ENCODE measurements around the gene DTNB.
"Not testable (repeated sequence)": the region's sequence is repeated elsewhere in the genome, so short reads cannot be mapped to it uniquely, and the experiment has no call there.

DTNB gene

GRCh38 chr2:25411753-25412152, 261.6 kb downstream of the DTNB start:
- DNase-seq, result no peak

- peak; percentile 37 for DNase-seq
These were observed 262.1 kb downstream of the DTNB start for GRCh38 chr2:25411281-25411680.

- no peak for DNase-seq
These were observed 263.0 kb downstream of the DTNB start for GRCh38 chr2:25410370-25410769.

- DNase-seq, result no peak
These were observed 263.9 kb downstream of the DTNB start for GRCh38 chr2:25409468-25409867.

GRCh38 chr2:25409044-25409443, 264.3 kb downstream of the DTNB start:
- no peak for DNase-seq

GRCh38 chr2:25405611-25406295, 267.6 kb downstream of the DTNB start:
- no peak for DNase-seq

- DNase-seq, result not testable (repeated sequence)
These were observed 270.1 kb downstream of the DTNB start for GRCh38 chr2:25403120-25403760.

- DNase-seq, result no peak
These were observed 270.9 kb downstream of the DTNB start for GRCh38 chr2:25402477-25402876.

- DNase-seq, result peak; percentile 90
These were observed 271.9 kb downstream of the DTNB start for GRCh38 chr2:25401307-25402026.

GRCh38 chr2:25400576-25401216, 272.7 kb downstream of the DTNB start:
- no peak for DNase-seq

GRCh38 chr2:25400169-25400568, 273.2 kb downstream of the DTNB start:
- DNase-seq, result no peak

GRCh38 chr2:25398534-25398933, 274.8 kb downstream of the DTNB start:
- DNase-seq, result no peak

GRCh38 chr2:25397777-25398176, 275.6 kb downstream of the DTNB start:
- DNase-seq, result no peak

- DNase-seq, result no peak
These were observed 284.2 kb downstream of the DTNB start for GRCh38 chr2:25389161-25389560.

- no peak for DNase-seq
These were observed 284.9 kb downstream of the DTNB start for GRCh38 chr2:25388491-25388890.

- DNase-seq, result no peak
These were observed 285.4 kb downstream of the DTNB start for GRCh38 chr2:25387876-25388449.

GRCh38 chr2:25386971-25387875, 286.2 kb downstream of the DTNB start:
- no peak for DNase-seq

- no peak for DNase-seq
These were observed 287.5 kb downstream of the DTNB start for GRCh38 chr2:25385910-25386309.

GRCh38 chr2:25383806-25384205, 289.6 kb downstream of the DTNB start:
- DNase-seq, result no peak

GRCh38 chr2:25381502-25381901, 291.9 kb downstream of the DTNB start:
- DNase-seq, result no peak

- DNase-seq, result no peak
These were observed 292.6 kb downstream of the DTNB start for GRCh38 chr2:25380586-25381375.

Data from NCI-H446 treated with DMSO at 0.1 percent for 48 hours (cell line).